SK-N-SH treated with all-trans-retinoic acid at 6 μM for 48 hours (cell line): ENCODE measurements around the gene EN1.

Experiments used
- ATAC-seq: fragments of 200-7000 bp; cut with Tn5 transposase; 3 replicates; pipeline ENCODE4 v1.9.1; 2020; ENCODE audit warnings: mild to moderate bottlenecking, moderate library complexity
- ARNTL ChIP-seq: fragments of 450-650 bp; formaldehyde crosslinking; IDR thresholded peaks from 2 replicates; pipeline ENCODE4 v1.5.0; 2020; ENCODE audit warnings: low read depth, mild to moderate bottlenecking, moderate library complexity, borderline replicate concordance
- BACH2 ChIP-seq: fragments of 250-450 bp; sonication (Bioruptor Pico); IDR thresholded peaks from 2 replicates; pipeline ENCODE4 v1.9.0; 2021; ENCODE audit warnings: mild to moderate bottlenecking, borderline replicate concordance
- CREB5 ChIP-seq: fragments of 250-450 bp; sonication (Bioruptor Pico); IDR thresholded peaks from 2 replicates; pipeline ENCODE4 v1.5.1; 2020; ENCODE audit warnings: low read depth, mild to moderate bottlenecking, moderate library complexity
- CSDC2 ChIP-seq: fragments of 250-450 bp; sonication (Bioruptor Pico); IDR thresholded peaks from 2 replicates; pipeline ENCODE4 v1.5.0; 2020; ENCODE audit warnings: mild to moderate bottlenecking, moderate library complexity
- CSRNP3 ChIP-seq: fragments of 250-450 bp; sonication (Bioruptor Pico); IDR thresholded peaks from 2 replicates; pipeline ENCODE4 v1.5.1; 2021; ENCODE audit warnings: mild to moderate bottlenecking, moderate library complexity
- ESRRG ChIP-seq: fragments of 250-450 bp; sonication (Bioruptor Pico); IDR thresholded peaks from 2 replicates; pipeline ENCODE4 v1.6.1; 2021; ENCODE audit warnings: mild to moderate bottlenecking
- GLIS3 ChIP-seq: fragments of 250-450 bp; sonication (Bioruptor Pico); IDR thresholded peaks from 2 replicates; pipeline ENCODE4 v1.5.0; 2020; ENCODE audit warnings: mild to moderate bottlenecking, moderate library complexity
- ISL1 ChIP-seq: fragments of 250-450 bp; sonication (Bioruptor Pico); IDR thresholded peaks from 2 replicates; pipeline ENCODE4 v2.1.2; 2022; ENCODE audit warnings: mild to moderate bottlenecking, moderate library complexity
- OSR1 ChIP-seq: fragments of 250-450 bp; sonication (Bioruptor Pico); IDR thresholded peaks from 2 replicates; pipeline ENCODE4 v1.8.0; 2022; ENCODE audit warnings: moderate library complexity, mild to moderate bottlenecking, inconsistent platforms
- PPARA ChIP-seq: fragments of 250-450 bp; sonication (Bioruptor Pico); IDR thresholded peaks from 2 replicates; pipeline ENCODE4 v1.5.0; 2020; ENCODE audit warnings: mild to moderate bottlenecking, borderline replicate concordance
- RARB ChIP-seq: fragments of 250-450 bp; sonication (Bioruptor Pico); IDR thresholded peaks from 2 replicates; pipeline ENCODE4 v1.8.0; 2021; ENCODE audit warnings: mild to moderate bottlenecking, moderate library complexity
- SNAI2 ChIP-seq: fragments of 250-450 bp; sonication (Bioruptor Pico); IDR thresholded peaks from 2 replicates; pipeline ENCODE4 v1.5.0; 2020; ENCODE audit warnings: mild to moderate bottlenecking, moderate library complexity
- TCF4 ChIP-seq: fragments of 250-450 bp; sonication (Bioruptor Pico); IDR thresholded peaks from 2 replicates; pipeline ENCODE4 v1.8.0; 2021; ENCODE audit warnings: mild to moderate bottlenecking, moderate library complexity, borderline replicate concordance
- TOX ChIP-seq: fragments of 250-450 bp; sonication (Bioruptor Pico); IDR thresholded peaks from 2 replicates; pipeline ENCODE4 v1.8.0; 2021; ENCODE audit warnings: mild to moderate bottlenecking, moderate library complexity, borderline replicate concordance
- ZC3H10 ChIP-seq: fragments of 250-450 bp; sonication (Bioruptor Pico); IDR thresholded peaks from 2 replicates; pipeline ENCODE4 v1.5.1; 2021; ENCODE audit warnings: mild to moderate bottlenecking, moderate library complexity
- ZFP3 ChIP-seq: fragments of 250-450 bp; sonication (Bioruptor Pico); IDR thresholded peaks from 2 replicates; pipeline ENCODE4 v1.5.0; 2020; ENCODE audit warnings: mild to moderate bottlenecking, moderate library complexity
- ZFP30 ChIP-seq: fragments of 450-650 bp; formaldehyde crosslinking; IDR thresholded peaks from 2 replicates; pipeline ENCODE4 v1.5.0; 2022; ENCODE audit warnings: mild to moderate bottlenecking, moderate library complexity
- ZNF565 ChIP-seq: fragments of 450-650 bp; formaldehyde crosslinking; conservative IDR thresholded peaks from 2 replicates; pipeline ENCODE4 v1.5.0; 2020; ENCODE audit warnings: low read depth, mild to moderate bottlenecking, moderate library complexity
- ZNF70 ChIP-seq: fragments of 450-650 bp; formaldehyde crosslinking; IDR thresholded peaks from 2 replicates; pipeline ENCODE4 v1.5.0; 2020; ENCODE audit warnings: mild to moderate bottlenecking, moderate library complexity
- ZNF8 ChIP-seq: fragments of 450-650 bp; formaldehyde crosslinking; IDR thresholded peaks from 2 replicates; pipeline ENCODE4 v1.5.0; 2020; ENCODE audit warnings: mild to moderate bottlenecking, moderate library complexity
- TF ChIP-seq, protein P1 (sequence below): fragments of 250-450 bp; sonication (Bioruptor Pico); IDR thresholded peaks from 2 replicates; pipeline ENCODE4 v1.5.0; 2020; ENCODE audit warnings: mild to moderate bottlenecking, moderate library complexity
- TF ChIP-seq, protein P2 (sequence below): fragments of 250-450 bp; sonication (Bioruptor Pico); IDR thresholded peaks from 2 replicates; pipeline ENCODE4 v1.8.0; 2020; ENCODE audit warnings: mild to moderate bottlenecking, moderate library complexity, borderline replicate concordance

The EN1 gene

DNA sequence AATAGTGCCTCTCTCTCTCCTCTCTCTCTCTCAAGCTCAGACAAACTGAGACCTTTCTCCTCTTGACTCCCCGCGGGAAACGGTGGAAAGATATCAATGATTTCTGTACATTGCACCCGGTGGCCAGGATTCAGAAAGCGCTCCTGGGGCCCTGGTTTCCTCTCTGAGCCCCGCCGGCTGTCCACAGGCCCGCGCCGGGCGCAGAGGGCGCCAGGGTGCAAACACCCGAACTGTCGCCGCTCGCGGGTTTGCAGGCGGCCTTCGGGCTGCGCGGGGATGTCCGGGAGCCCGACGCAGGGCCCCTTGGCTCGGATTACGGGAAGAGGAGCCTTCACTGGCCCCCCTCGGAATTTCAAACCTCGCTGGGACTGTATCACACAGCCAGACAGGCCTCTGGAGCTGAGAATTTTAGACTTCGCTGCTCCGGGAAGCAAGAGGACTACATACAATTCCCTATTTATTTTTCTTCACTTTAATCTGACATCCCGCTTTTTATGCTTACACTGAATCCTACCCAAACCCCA is 5.2 kb upstream of the EN1 start:
- TF ChIP-seq TCF4 (no peak), ZC3H10 (no peak), ZNF8 (no peak), SNAI2 (CRISPR knock-in tag) (no peak), RARB (CRISPR knock-in tag) (no peak), ZFP30 (CRISPR knock-in tag) (no peak), ZNF70 (CRISPR knock-in tag) (no peak), ARNTL (CRISPR knock-in tag) (no peak), BACH2 (CRISPR knock-in tag) (no peak), ZNF565 (CRISPR knock-in tag) (no peak), ESRRG (CRISPR knock-in tag) (no peak)
- TF ChIP-seq, protein P1, sequence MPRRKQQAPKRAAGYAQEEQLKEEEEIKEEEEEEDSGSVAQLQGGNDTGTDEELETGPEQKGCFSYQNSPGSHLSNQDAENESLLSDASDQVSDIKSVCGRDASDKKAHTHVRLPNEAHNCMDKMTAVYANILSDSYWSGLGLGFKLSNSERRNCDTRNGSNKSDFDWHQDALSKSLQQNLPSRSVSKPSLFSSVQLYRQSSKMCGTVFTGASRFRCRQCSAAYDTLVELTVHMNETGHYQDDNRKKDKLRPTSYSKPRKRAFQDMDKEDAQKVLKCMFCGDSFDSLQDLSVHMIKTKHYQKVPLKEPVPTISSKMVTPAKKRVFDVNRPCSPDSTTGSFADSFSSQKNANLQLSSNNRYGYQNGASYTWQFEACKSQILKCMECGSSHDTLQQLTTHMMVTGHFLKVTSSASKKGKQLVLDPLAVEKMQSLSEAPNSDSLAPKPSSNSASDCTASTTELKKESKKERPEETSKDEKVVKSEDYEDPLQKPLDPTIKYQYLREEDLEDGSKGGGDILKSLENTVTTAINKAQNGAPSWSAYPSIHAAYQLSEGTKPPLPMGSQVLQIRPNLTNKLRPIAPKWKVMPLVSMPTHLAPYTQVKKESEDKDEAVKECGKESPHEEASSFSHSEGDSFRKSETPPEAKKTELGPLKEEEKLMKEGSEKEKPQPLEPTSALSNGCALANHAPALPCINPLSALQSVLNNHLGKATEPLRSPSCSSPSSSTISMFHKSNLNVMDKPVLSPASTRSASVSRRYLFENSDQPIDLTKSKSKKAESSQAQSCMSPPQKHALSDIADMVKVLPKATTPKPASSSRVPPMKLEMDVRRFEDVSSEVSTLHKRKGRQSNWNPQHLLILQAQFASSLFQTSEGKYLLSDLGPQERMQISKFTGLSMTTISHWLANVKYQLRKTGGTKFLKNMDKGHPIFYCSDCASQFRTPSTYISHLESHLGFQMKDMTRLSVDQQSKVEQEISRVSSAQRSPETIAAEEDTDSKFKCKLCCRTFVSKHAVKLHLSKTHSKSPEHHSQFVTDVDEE (CRISPR knock-in tag) = no peak
- TF ChIP-seq, protein P2, sequence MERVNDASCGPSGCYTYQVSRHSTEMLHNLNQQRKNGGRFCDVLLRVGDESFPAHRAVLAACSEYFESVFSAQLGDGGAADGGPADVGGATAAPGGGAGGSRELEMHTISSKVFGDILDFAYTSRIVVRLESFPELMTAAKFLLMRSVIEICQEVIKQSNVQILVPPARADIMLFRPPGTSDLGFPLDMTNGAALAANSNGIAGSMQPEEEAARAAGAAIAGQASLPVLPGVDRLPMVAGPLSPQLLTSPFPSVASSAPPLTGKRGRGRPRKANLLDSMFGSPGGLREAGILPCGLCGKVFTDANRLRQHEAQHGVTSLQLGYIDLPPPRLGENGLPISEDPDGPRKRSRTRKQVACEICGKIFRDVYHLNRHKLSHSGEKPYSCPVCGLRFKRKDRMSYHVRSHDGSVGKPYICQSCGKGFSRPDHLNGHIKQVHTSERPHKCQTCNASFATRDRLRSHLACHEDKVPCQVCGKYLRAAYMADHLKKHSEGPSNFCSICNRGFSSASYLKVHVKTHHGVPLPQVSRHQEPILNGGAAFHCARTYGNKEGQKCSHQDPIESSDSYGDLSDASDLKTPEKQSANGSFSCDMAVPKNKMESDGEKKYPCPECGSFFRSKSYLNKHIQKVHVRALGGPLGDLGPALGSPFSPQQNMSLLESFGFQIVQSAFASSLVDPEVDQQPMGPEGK (CRISPR knock-in tag) = no peak
- ATAC-seq = no peak

GRCh38 chr2:118851650-118852049 is 4.2 kb upstream of the EN1 start:
- no peak for ATAC-seq
- TF ChIP-seq, protein P2 (CRISPR knock-in tag) = no peak
- TF ChIP-seq CSRNP3 (no peak), GLIS3 (CRISPR knock-in tag) (no peak), CSDC2 (CRISPR knock-in tag) (no peak), TOX (CRISPR knock-in tag) (no peak), ARNTL (CRISPR knock-in tag) (no peak), ESRRG (CRISPR knock-in tag) (no peak), ZFP3 (CRISPR knock-in tag) (no peak), TCF4 (no peak), ZFP30 (CRISPR knock-in tag) (no peak), ZC3H10 (no peak), OSR1 (no peak)
- TF ChIP-seq, all 23 proteins: peak for 0

DNA sequence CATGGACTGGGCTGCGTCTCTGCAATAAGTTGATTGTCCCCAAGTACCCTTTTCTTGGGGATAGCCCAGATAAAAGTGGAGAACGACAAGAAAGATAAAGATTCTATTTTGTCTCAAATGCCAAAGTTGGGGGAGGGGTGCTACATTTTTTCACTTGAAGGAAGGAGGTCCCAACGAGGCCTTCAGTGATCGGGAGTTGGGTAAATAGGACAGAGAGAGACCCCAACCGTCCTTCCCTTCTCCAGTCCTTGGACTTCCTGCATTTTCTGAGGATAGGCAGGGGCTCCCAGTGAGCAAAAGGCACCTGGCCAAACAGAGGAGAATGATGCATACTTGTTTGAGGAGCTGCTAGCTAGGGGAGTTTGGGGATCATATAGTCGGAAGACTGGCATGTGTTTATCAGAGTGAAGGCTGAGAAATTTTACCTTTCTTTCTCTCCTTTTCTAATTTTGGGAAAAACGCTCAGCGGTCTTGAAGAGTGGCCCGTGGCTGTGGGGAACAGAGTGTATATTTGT is 3.5 kb upstream of the EN1 start:
- no peak for TF ChIP-seq RARB (CRISPR knock-in tag)
- TF ChIP-seq SNAI2 (CRISPR knock-in tag) = no peak
- no peak for ATAC-seq

GRCh38 chr2:118850168-118850900 is 2.9 kb upstream of the EN1 start:
- TF ChIP-seq ZFP30 (CRISPR knock-in tag) (no peak), OSR1 (no peak), TCF4 (no peak), ISL1 (CRISPR knock-in tag) (no peak), CREB5 (no peak), PPARA (CRISPR knock-in tag) (no peak), CSDC2 (CRISPR knock-in tag) (no peak)
- ATAC-seq = no peak
